Neuronal stem cell (in vitro differentiated cells): ENCODE measurements around the gene NTSR1.

ENCODE experiments used
- DNase-seq: peaks from one replicate; pipeline ENCODE4 v3.0.0-alpha.2; 2013; ENCODE audit warnings: low spot score
- H2AFZ ChIP-seq: one replicate; pipeline ENCODE4 v1.6.1; 2013; ENCODE audit warnings: mild to moderate bottlenecking, low read length, inconsistent platforms
- H2AK5ac ChIP-seq: 2 replicates; pipeline ENCODE4 v1.6.1; 2013; ENCODE audit warnings: low read depth, mild to moderate bottlenecking, inconsistent platforms, low read length, moderate library complexity, mixed read lengths
- H2BK120ac ChIP-seq: 2 replicates; pipeline ENCODE4 v1.6.1; 2013; ENCODE audit warnings: low read depth, mild to moderate bottlenecking, inconsistent platforms, low read length, moderate library complexity, mixed read lengths
- H2BK12ac ChIP-seq: one replicate; pipeline ENCODE4 v1.6.1; 2013; ENCODE audit warnings: low read length, inconsistent platforms
- H2BK15ac ChIP-seq: 2 replicates; pipeline ENCODE4 v1.6.1; 2013; ENCODE audit warnings: mild to moderate bottlenecking, low read length, inconsistent platforms, mixed read lengths
- H2BK5ac ChIP-seq: one replicate; pipeline ENCODE4 v1.6.1; 2013; ENCODE audit warnings: inconsistent platforms, mild to moderate bottlenecking, low read length, moderate library complexity
- H3K14ac ChIP-seq: one replicate; pipeline ENCODE4 v1.6.1; 2013; ENCODE audit warnings: low read length, inconsistent platforms
- H3K18ac ChIP-seq: 2 replicates; pipeline ENCODE4 v1.6.1; 2013; ENCODE audit warnings: low read length, inconsistent platforms
- H3K23ac ChIP-seq: 2 replicates; pipeline ENCODE4 v1.6.1; 2013; ENCODE audit warnings: low read depth, mild to moderate bottlenecking, mixed read lengths, low read length, inconsistent platforms; ENCODE audit not compliant: poor library complexity
- H3K27ac ChIP-seq: replicated peaks from 3 replicates; pipeline ENCODE4 v1.5.1; 2013; ENCODE audit warnings: low read length, inconsistent platforms
- H3K27me3 ChIP-seq, 3 experiments: 2 replicates each; pipeline ENCODE4 v1.6.1; 2013; ENCODE audit warnings: low read length in 3 of 3, mild to moderate bottlenecking in 2 of 3, inconsistent platforms in 1 of 3, low read depth in 1 of 3, mixed read lengths in 1 of 3, moderate library complexity in 1 of 3; ENCODE audit not compliant: control insufficient read depth in 3 of 3, insufficient read depth in 3 of 3
- H3K36me3 ChIP-seq, 2 donors: replicated peaks in 1 of 2; 2 replicates each; pipeline ENCODE4 v1.6.1; 2013; ENCODE audit warnings: low read length in 2 of 2; ENCODE audit not compliant: control insufficient read depth in 2 of 2, insufficient read depth in 2 of 2
- H3K4ac ChIP-seq: 2 replicates; pipeline ENCODE4 v1.6.1; 2013; ENCODE audit warnings: inconsistent platforms, mild to moderate bottlenecking, low read length, moderate library complexity
- H3K4me1 ChIP-seq, 2 donors: 1 replicate in 1 of 2; 2 replicates in 1 of 2; pipeline ENCODE4 v1.6.1; 2013; ENCODE audit warnings: low read length in 2 of 2, low read depth in 1 of 2; ENCODE audit not compliant: control insufficient read depth in 2 of 2, insufficient read depth in 1 of 2
- H3K4me2 ChIP-seq: one replicate; pipeline ENCODE4 v1.6.1; 2013; ENCODE audit warnings: mild to moderate bottlenecking, low read length, inconsistent platforms; ENCODE audit not compliant: insufficient read depth, poor library complexity, severe bottlenecking
- H3K4me3 ChIP-seq, 2 donors: 2 replicates each; pipeline ENCODE4 v1.5.1; 2013; ENCODE audit warnings: low read length in 2 of 2, mild to moderate bottlenecking in 2 of 2, inconsistent platforms in 1 of 2, moderate library complexity in 1 of 2
- H3K79me1 ChIP-seq: one replicate; pipeline ENCODE4 v1.6.1; 2013; ENCODE audit warnings: low read depth, mild to moderate bottlenecking, inconsistent platforms, low read length, moderate library complexity
- H3K9ac ChIP-seq: one replicate; pipeline ENCODE4 v1.6.1; 2013; ENCODE audit warnings: mild to moderate bottlenecking, low read depth, low read length, inconsistent platforms; ENCODE audit not compliant: poor library complexity
- H3K9me3 ChIP-seq, 2 donors: replicated peaks in 1 of 2; 2 replicates each; pipeline versions ENCODE3 to v1.6.1; 2013; ENCODE audit warnings: low read length in 2 of 2, mild to moderate bottlenecking in 2 of 2, inconsistent platforms in 1 of 2, low read depth in 1 of 2, mixed read lengths in 1 of 2, moderate library complexity in 1 of 2; ENCODE audit not compliant: control insufficient read depth in 2 of 2, insufficient read depth in 1 of 2
- H4K8ac ChIP-seq: one replicate; pipeline ENCODE4 v1.6.1; 2013; ENCODE audit warnings: low read depth, mild to moderate bottlenecking, inconsistent platforms, low read length, moderate library complexity
- H4K91ac ChIP-seq: one replicate; pipeline ENCODE4 v1.6.1; 2013; ENCODE audit warnings: low read length, low read depth, mild to moderate bottlenecking, inconsistent platforms; ENCODE audit not compliant: poor library complexity
- WGBS, 2 donors: extraction: QIAGEN DNeasy Blood & Tissue Kit; methylation state at CpG; one replicate each; pipeline ENCODE4 v1.1.7; 2013; ENCODE audit warnings: missing lambda C conversion rate in 2 of 2, mixed read lengths in 1 of 2; ENCODE audit not compliant: insufficient read length in 2 of 2, insufficient replicate concordance in 1 of 2; ENCODE audit errors: extremely low coverage in 2 of 2; 5-methylcytosine and 5-hydroxymethylcytosine counted together

NTSR1 gene

DNA sequence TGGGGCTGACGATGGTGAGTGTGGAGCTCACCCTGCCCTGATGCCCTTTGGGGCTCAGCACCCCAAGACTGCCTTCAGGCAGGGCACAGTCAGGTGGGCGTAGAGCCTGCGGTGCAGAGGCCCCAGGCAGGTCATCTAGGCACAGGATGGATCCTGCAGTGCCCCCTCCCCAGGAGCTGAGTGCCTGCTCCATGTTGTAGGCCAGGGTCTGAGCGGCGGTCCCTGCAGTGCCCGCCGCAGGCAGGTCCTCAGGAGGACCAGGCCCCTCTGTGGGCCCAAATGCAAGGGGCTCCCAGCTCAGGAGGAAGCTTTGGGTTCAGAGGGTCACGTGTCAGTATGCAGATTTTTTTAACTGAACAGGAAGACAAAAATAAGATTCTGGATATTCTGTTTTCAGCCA, 90.4 kb downstream of the NTSR1 start:
- no peak overlapping the region for H2AFZ ChIP-seq
- H3K27me3 ChIP-seq = peaks cover 0 to 15% (median 4%) of the 10 kb centered on the region in 3 experiments
- H3K79me1 ChIP-seq = peaks cover 4% of the 10 kb centered on the region
- no peaks in the 10 kb centered on the region for H3K9me3 ChIP-seq
- H3K23ac ChIP-seq = peak overlapping the region; percentile 65
- DNase-seq = no peak
- no peak overlapping the region for H4K91ac ChIP-seq
- H3K18ac ChIP-seq = no peak overlapping the region
- no peak overlapping the region for H3K14ac ChIP-seq
- H2AK5ac ChIP-seq = no peak overlapping the region
- H3K9ac ChIP-seq = no peak overlapping the region
- WGBS, 2 donors = no CpG with 5 or more reads among the region's 8 CpGs
- H3K27ac ChIP-seq = no peak overlapping the region
- H2BK120ac ChIP-seq = no peak overlapping the region
- no peak overlapping the region for H2BK15ac ChIP-seq
- no peak overlapping the region for H3K4ac ChIP-seq
- peaks cover 23 to 45% of the 10 kb centered on the region in 2 donors for H3K36me3 ChIP-seq
- H2BK12ac ChIP-seq = no peak overlapping the region
- no peak overlapping the region for H2BK5ac ChIP-seq
- H3K4me2 ChIP-seq = no peak overlapping the region
- H3K4me1 ChIP-seq = peaks cover 6% of the 10 kb centered on the region in 2 donors
- H3K4me3 ChIP-seq = no peak overlapping the region
- H4K8ac ChIP-seq = no peak overlapping the region

DNA sequence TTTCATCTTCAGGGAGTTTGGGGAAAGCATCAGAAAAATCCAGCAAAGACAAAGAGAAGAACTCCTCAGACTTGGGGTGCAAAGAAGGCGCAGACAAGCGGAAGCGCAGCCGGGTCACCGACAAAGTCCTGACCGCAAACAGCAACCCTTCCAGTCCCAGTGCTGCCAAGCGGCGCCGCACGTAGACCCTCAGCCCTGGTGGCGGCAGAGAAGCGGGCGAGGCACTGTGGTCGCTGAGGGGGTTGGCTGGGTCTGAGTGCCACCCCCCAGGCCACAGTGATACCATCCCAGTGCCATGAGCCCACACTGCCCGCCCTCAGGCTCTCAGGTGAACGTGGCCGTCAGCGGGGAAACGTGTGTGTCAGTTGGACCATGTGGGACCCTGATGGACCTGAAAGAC, 90.8 kb downstream of the NTSR1 start:
- Histone ChIP-seq H4K91ac (no peak overlapping the region), H3K27me3 (peaks cover 0 to 14% (median 4%) of the 10 kb centered on the region in 3 experiments), H3K4me3 (no peak overlapping the region), H2BK12ac (no peak overlapping the region), H4K8ac (no peak overlapping the region), H2BK5ac (no peak overlapping the region), H3K9me3 (no peaks in the 10 kb centered on the region), H3K36me3 (peaks cover 23 to 45% of the 10 kb centered on the region in 2 donors), H3K4ac (no peak overlapping the region), H3K14ac (no peak overlapping the region), H2AFZ (no peak overlapping the region), H3K27ac (no peak overlapping the region), H3K23ac (no peak overlapping the region), H3K79me1 (peaks cover 4% of the 10 kb centered on the region), H2BK15ac (no peak overlapping the region), H3K4me2 (no peak overlapping the region), H3K4me1 (peaks cover 6 to 9% of the 10 kb centered on the region in 2 donors), H2BK120ac (no peak overlapping the region), H3K9ac (peak overlapping the region; percentile 12), H2AK5ac (no peak overlapping the region), H3K18ac (no peak overlapping the region)
- WGBS, 2 donors = no CpG with 5 or more reads among the region's 19 CpGs
- no peak for DNase-seq

DNA sequence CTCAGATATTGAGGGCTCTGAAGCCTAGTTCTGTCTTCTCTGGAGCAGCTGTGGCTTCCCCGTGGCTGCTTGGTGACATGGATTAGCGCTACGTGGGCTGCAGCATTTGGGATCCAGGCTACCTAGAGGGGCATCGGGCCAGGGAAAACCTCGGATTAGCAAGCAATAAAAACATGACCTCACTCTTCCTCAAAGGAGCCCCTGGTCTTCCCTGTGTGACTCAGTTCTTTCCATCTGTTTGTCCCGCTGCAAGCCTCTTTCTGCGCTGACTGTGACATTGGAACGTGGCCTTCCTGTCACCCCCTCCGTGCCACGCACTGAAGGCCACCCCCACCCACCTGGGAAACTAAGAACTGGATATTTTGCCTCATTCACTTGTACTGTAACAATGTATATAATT, 91.2 kb downstream of the NTSR1 start:
- H3K18ac ChIP-seq = no peak overlapping the region
- H3K4me2 ChIP-seq = no peak overlapping the region
- no peak overlapping the region for H2AFZ ChIP-seq
- H3K9me3 ChIP-seq = no peaks in the 10 kb centered on the region
- no peak overlapping the region for H3K23ac ChIP-seq
- no peak overlapping the region for H2BK12ac ChIP-seq
- WGBS, 2 donors = no CpG with 5 or more reads among the region's 10 CpGs
- peaks cover 6 to 9% of the 10 kb centered on the region in 2 donors for H3K4me1 ChIP-seq
- no peak overlapping the region for H4K91ac ChIP-seq
- H3K14ac ChIP-seq = no peak overlapping the region
- H2AK5ac ChIP-seq = no peak overlapping the region
- peaks cover 0 to 10% (median 4%) of the 10 kb centered on the region in 3 experiments for H3K27me3 ChIP-seq
- H3K27ac ChIP-seq = no peak overlapping the region
- no peak overlapping the region for H2BK5ac ChIP-seq
- H3K9ac ChIP-seq = peak overlapping the region; percentile 12
- H2BK120ac ChIP-seq = no peak overlapping the region
- H3K36me3 ChIP-seq = peaks cover 23 to 45% of the 10 kb centered on the region in 2 donors
- H3K4me3 ChIP-seq = no peak overlapping the region
- H4K8ac ChIP-seq = no peak overlapping the region
- DNase-seq = no peak
- no peak overlapping the region for H2BK15ac ChIP-seq
- H3K79me1 ChIP-seq = peaks cover 4% of the 10 kb centered on the region
- no peak overlapping the region for H3K4ac ChIP-seq

DNA sequence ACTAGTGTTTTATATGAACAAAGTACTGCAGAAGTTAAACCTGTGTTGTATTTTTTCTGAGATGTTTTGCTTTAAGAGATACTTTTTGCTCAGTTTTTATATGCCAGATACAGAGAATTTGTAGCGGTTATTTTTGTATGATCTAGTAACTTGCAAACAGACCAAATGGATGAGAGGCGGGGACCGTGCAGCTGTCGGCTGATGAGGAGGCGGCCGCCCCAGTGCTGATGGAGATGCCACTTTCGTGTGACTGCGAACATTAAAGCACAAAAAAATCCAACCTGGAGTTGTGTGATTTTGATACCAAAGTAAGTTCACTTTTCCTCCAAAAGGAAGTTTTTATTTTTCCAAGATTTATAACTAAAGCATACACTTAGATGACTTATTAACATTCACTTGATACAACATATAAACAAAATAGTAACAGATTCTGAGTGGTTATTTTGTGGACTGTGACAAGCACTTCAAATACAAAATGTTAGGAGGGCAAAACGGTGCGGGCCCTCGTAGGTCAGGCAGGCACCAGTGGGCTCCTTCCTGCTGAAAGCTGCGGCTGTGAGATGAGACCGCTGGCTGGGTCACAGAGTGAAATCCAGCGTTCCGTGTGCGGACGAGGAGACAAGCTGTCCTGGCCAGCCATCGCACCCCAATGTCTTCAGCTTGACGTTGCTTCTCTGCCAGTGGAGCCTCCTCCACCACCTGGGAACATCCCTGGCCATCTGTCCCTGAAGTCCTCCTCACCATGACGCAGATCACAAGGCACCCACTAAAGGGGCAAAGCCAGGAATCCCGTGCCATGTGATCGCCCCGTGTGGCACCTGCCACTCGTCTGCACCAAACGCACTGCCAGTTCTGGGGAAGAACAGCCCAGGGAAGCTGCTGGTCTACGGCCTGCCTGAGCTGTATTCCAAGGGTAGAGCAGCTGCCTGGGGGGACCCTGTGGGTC, 92.0 kb downstream of the NTSR1 start:
- Histone ChIP-seq H3K9me3 (no peaks in the 10 kb centered on the region), H2AFZ (no peak overlapping the region), H3K9ac (peak overlapping the region; percentile 21), H4K91ac (no peak overlapping the region), H3K14ac (no peak overlapping the region), H3K36me3 (peaks cover 23 to 45% of the 10 kb centered on the region in 2 donors), H3K4me1 (peaks cover 8 to 9% of the 10 kb centered on the region in 2 donors), H3K27me3 (peaks cover 0 to 3% (median under 1%) of the 10 kb centered on the region in 3 experiments), H3K23ac (no peak overlapping the region), H3K27ac (no peak overlapping the region), H4K8ac (no peak overlapping the region), H2BK120ac (no peak overlapping the region), H3K4ac (no peak overlapping the region), H2BK12ac (peak overlapping the region; percentile 49), H3K79me1 (peaks cover 4% of the 10 kb centered on the region), H3K4me3 (no peak overlapping the region), H3K4me2 (no peak overlapping the region), H2BK5ac (peak overlapping the region; percentile 13), H2AK5ac (no peak overlapping the region), H2BK15ac (no peak overlapping the region), H3K18ac (no peak overlapping the region)
- DNase-seq = no peak
- no CpG with 5 or more reads among the region's 26 CpGs for WGBS, 2 donors
